HepG2 (cell line): ENCODE data around the gene NEGR1. TPM values are rescaled to one million over a fixed set of nuclear protein-coding genes. Genes with fewer than 3 reads are reported as not detected.

Experiments used
- ATAC-seq: fragments of 200-7000 bp; cut with Tn5 transposase; 3 replicates; pipeline ENCODE4 v1.9.1; 2020; ENCODE audit warnings: mild to moderate bottlenecking, moderate library complexity
- BruUV-seq: library from RNA; stranded (reverse); fragments of 400-500 nt; replicated peaks from 2 replicates; lab custom pipeline; 2021; lab: Mats Ljungman, UMichigan
- CTCF ChIA-PET: fragments of 300-600 bp; formaldehyde crosslinking; extraction: SDS; loops from one replicate; lab custom pipeline; 2021; ENCODE audit warnings: low total read pairs, inconsistent platforms, low intra/inter-chr PET ratio; lab: Yijun Ruan, JAX
- POLR2A ChIA-PET: fragments of 350-600 bp; sonication (Branson Sonifier 250); formaldehyde crosslinking; loops from one replicate; lab custom pipeline; 2020; ENCODE audit warnings: antibody characterized with exemption, inconsistent platforms; lab: Yijun Ruan, JAX
- DNase-seq: peaks from one replicate; pipeline ENCODE4 v3.0.0-alpha.2; 2015; ENCODE audit warnings: low spot score
- FAIRE-seq: peaks from 3 replicates; lab custom pipeline; 2011; peaks lifted over from hg19 to GRCh38; lab: Jason Lieb, UNC
- H2AFZ ChIP-seq: one replicate; pipeline ENCODE4 v1.6.1; 2011; ENCODE audit warnings: low read length, inconsistent platforms
- H3K27ac ChIP-seq: fragments of 300-600 bp; 3 replicates; pipeline ENCODE4 v1.8.0; 2011; ENCODE audit warnings: mixed run types, mild to moderate bottlenecking, mixed read lengths, low read length, inconsistent platforms; ENCODE audit not compliant: insufficient read depth; ENCODE audit errors: extremely low read length
- H3K27me3 ChIP-seq, 2 experiments: fragments of 200-600 bp in 1 of 2; 2 replicates in 1 of 2; 3 replicates in 1 of 2; pipeline versions ENCODE4 v1.6.0 to v1.8.0; 2011; ENCODE audit warnings: low read length in 2 of 2, mild to moderate bottlenecking in 2 of 2, moderate library complexity in 2 of 2, inconsistent platforms in 1 of 2; ENCODE audit not compliant: insufficient read depth in 2 of 2, control insufficient read depth in 1 of 2
- H3K36me3 ChIP-seq, 2 experiments: fragments of 200-600 bp in 1 of 2; replicated peaks in 1 of 2; 2 replicates in 1 of 2; 3 replicates in 1 of 2; pipeline versions ENCODE4 v1.5.1 to v1.8.0; 2011; ENCODE audit warnings: low read length in 2 of 2, inconsistent platforms in 1 of 2; ENCODE audit not compliant: insufficient read depth in 2 of 2, control insufficient read depth in 1 of 2
- H3K4me1 ChIP-seq: 2 replicates; pipeline ENCODE4 v1.5.1; 2012; ENCODE audit warnings: low read length, inconsistent platforms; ENCODE audit not compliant: insufficient read depth
- H3K4me2 ChIP-seq: 2 replicates; pipeline ENCODE4 v1.6.0; 2011; ENCODE audit warnings: low read depth, low read length, inconsistent platforms
- H3K4me3 ChIP-seq, 3 experiments: fragments of 200-600 bp in 1 of 3; sonication (generic), shearing (Covaris generic) in 1 of 3; replicated peaks in 1 of 3; 2 replicates each; pipeline ENCODE4 v1.5.1; 2011 to 2016; ENCODE audit warnings: low read length in 3 of 3, inconsistent platforms in 2 of 3, low read depth in 2 of 3, mild to moderate bottlenecking in 2 of 3, control low read depth in 1 of 3, mixed read lengths in 1 of 3; ENCODE audit not compliant: insufficient read depth in 1 of 3
- H3K79me2 ChIP-seq: one replicate; pipeline ENCODE4 v1.6.1; 2011; ENCODE audit warnings: low read length, inconsistent platforms; ENCODE audit not compliant: insufficient read depth
- H3K9ac ChIP-seq: 2 replicates; pipeline ENCODE4 v1.6.0; 2011; ENCODE audit warnings: mild to moderate bottlenecking, low read depth, low read length, inconsistent platforms; ENCODE audit not compliant: insufficient read depth
- H3K9me3 ChIP-seq: 2 replicates; pipeline ENCODE4 v1.5.1; 2012; ENCODE audit warnings: mild to moderate bottlenecking, low read length
- H4K20me1 ChIP-seq: 2 replicates; pipeline ENCODE4 v1.6.0; 2011; ENCODE audit warnings: inconsistent platforms, mild to moderate bottlenecking, low read length, moderate library complexity; ENCODE audit not compliant: insufficient read depth
- CBFB ChIP-seq: sonication (generic); formaldehyde crosslinking; IDR thresholded peaks from 2 replicates; pipeline ENCODE4 v1.4.0; 2020; ENCODE audit warnings: missing genetic modification reagents
- MEF2D ChIP-seq: sonication (generic); formaldehyde crosslinking; IDR thresholded peaks from 2 replicates; pipeline ENCODE4 v1.5.1; 2020; ENCODE audit warnings: mild to moderate bottlenecking, missing genetic modification reagents
- ONECUT2 ChIP-seq: sonication (generic); formaldehyde crosslinking; IDR thresholded peaks from 2 replicates; pipeline ENCODE4 v1.4.0; 2020; ENCODE audit warnings: missing genetic modification reagents
- U2AF2 ChIP-seq: fragments of 200-400 bp; formaldehyde crosslinking; IDR thresholded peaks from 2 replicates; pipeline ENCODE4 v1.6.1; 2017; ENCODE audit warnings: low read depth, mild to moderate bottlenecking, low read length
- ZMYM2 ChIP-seq: sonication (generic); formaldehyde crosslinking; IDR thresholded peaks from 2 replicates; pipeline ENCODE4 v1.8.0; 2022; ENCODE audit warnings: mild to moderate bottlenecking, missing genetic modification reagents
- ZNF441 ChIP-seq: sonication (generic); formaldehyde crosslinking; IDR thresholded peaks from 2 replicates; pipeline ENCODE4 v1.7.0; 2021; ENCODE audit warnings: missing genetic modification reagents, borderline replicate concordance
- ZNF562 ChIP-seq: sonication (generic); formaldehyde crosslinking; IDR thresholded peaks from 2 replicates; pipeline ENCODE4 v1.8.0; 2022; ENCODE audit warnings: missing genetic modification reagents, borderline replicate concordance
- ZNF589 ChIP-seq: sonication (generic); formaldehyde crosslinking; conservative IDR thresholded peaks from 2 replicates; pipeline ENCODE4 v1.8.0; 2022; ENCODE audit warnings: mild to moderate bottlenecking, moderate library complexity, missing genetic modification reagents
- ZNF672 ChIP-seq: sonication (generic); formaldehyde crosslinking; IDR thresholded peaks from 2 replicates; pipeline ENCODE4 v1.8.1; 2022; ENCODE audit warnings: missing genetic modification reagents
- WGBS: methylation state at CpG from one replicate; pipeline ENCODE4 v1.1.6; 2017; ENCODE audit warnings: low lambda C conversion rate; 5-methylcytosine and 5-hydroxymethylcytosine counted together
- in situ Hi-C: cut with HindIII; loops from 2 replicates; pipeline ENCODE4 v1.10.0; 2017; ENCODE audit warnings: low pct_unique_long_range_greater_than_20kb; ENCODE audit not compliant: extremely low pct_ligation_motif_present
- intact Hi-C: fragments of 100-400 bp; cut with micrococcal nuclease; formaldehyde crosslinking; loops from one replicate; pipeline ENCODE4 v1.10.0; 2022; ENCODE audit not compliant: unreplicated experiment
- polyA plus RNA-seq, 8 experiments: library from polyadenylated mRNA; depleted of rRNA in 3 of 8; stranded (reverse) in 7 of 8; unstranded in 1 of 8; fragments of >200 nt; fragmentation: Illumina TruSeq in 4 of 8; extraction: Trizol in 4 of 8; gene quantifications; 2 replicates each; pipeline versions ENCODE4 v1.2.1 to v1.2.3, GENCODE V29; 2011 to 2016; ENCODE audit warnings: low read depth in 4 of 8, missing spikeins in 1 of 8, mixed read lengths in 1 of 8; ENCODE audit not compliant: insufficient read depth in 1 of 8
- total RNA-seq, 5 experiments: library from RNA; depleted of rRNA; stranded (reverse); fragments of >200 nt; fragmentation: Illumina TruSeq; extraction: Trizol; gene quantifications; 2 replicates each; pipeline ENCODE4 v1.2.3, GENCODE V29; 2016; ENCODE audit warnings: low read depth in 1 of 5
- TF ChIP-seq, protein P1 (sequence below): sonication (generic); formaldehyde crosslinking; IDR thresholded peaks from 2 replicates; pipeline ENCODE4 v1.4.0; 2020; ENCODE audit warnings: missing genetic modification reagents, borderline replicate concordance
- TF ChIP-seq, protein P2 (sequence below): sonication (generic); formaldehyde crosslinking; conservative IDR thresholded peaks from 2 replicates; pipeline ENCODE4 v1.8.0; 2022; ENCODE audit warnings: low read depth, missing genetic modification reagents
- TF ChIP-seq, protein P3 (sequence below): fragments of 450-650 bp; IDR thresholded peaks from 2 replicates; pipeline ENCODE4 v1.6.1; 2017
- TF ChIP-seq, protein P4 (sequence below): sonication (generic); formaldehyde crosslinking; conservative IDR thresholded peaks from 2 replicates; pipeline ENCODE4 v1.5.0; 2020; ENCODE audit warnings: missing genetic modification reagents

Gene NEGR1
- total and polyA plus RNA-seq, 2 of the 13 experiments (the other 11 are each of a cell fraction or from before 2014, with no cell fraction given), result not detected

DNA sequence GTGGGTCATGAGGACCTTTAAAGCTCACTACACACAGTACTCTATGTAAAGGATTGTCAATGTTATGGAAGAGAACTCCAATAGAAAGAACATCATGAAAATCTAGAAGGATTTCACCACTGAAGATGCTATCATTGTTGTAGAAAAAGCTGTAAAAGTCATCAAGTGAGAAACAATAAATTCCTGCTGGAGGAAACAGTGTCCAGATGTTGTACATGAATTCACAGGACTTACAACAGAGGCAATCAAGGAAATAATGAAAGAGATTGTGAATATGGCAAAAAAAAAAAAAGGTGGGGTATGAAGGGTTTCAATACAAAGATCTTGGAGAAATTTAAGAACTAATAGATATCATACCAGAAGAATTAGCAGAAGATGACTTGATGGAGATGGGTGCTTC lies 846.4 kb downstream of the NEGR1 start:
- ChIA-PET POLR2A (no interaction called here), CTCF (no interaction called here)
- H2AFZ ChIP-seq, result no peak overlapping the region
- TF ChIP-seq ZNF589 (CRISPR knock-in tag) (no peak), CBFB (no peak), U2AF2 (no peak)
- TF ChIP-seq, protein P1, sequence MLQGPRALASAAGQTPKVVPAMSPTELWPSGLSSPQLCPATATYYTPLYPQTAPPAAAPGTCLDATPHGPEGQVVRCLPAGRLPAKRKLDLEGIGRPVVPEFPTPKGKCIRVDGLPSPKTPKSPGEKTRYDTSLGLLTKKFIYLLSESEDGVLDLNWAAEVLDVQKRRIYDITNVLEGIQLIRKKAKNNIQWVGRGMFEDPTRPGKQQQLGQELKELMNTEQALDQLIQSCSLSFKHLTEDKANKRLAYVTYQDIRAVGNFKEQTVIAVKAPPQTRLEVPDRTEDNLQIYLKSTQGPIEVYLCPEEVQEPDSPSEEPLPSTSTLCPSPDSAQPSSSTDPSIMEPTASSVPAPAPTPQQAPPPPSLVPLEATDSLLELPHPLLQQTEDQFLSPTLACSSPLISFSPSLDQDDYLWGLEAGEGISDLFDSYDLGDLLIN (CRISPR knock-in tag), result no peak
- H3K79me2 ChIP-seq, result no peaks in the 10 kb centered on the region
- H3K4me3 ChIP-seq, result no peak overlapping the region
- no peaks in the 10 kb centered on the region for H4K20me1 ChIP-seq
- no peaks in the 10 kb centered on the region for H3K4me1 ChIP-seq
- ATAC-seq (no peak), DNase-seq (no peak), FAIRE-seq (no peak)
- BruUV-seq, result no TSS peak
- H3K27me3 ChIP-seq, result no peaks in the 10 kb centered on the region
- H3K27ac ChIP-seq, result no peak overlapping the region
- intact Hi-C loops, result no loop called here
- no peaks in the 10 kb centered on the region for H3K36me3 ChIP-seq
- no peak overlapping the region for H3K9ac ChIP-seq
- H3K9me3 ChIP-seq, result peaks cover 24% of the 10 kb centered on the region; the same call in 1 of the 2 replicates
- in situ Hi-C loops, result no loop called here
- no peak overlapping the region for H3K4me2 ChIP-seq

DNA sequence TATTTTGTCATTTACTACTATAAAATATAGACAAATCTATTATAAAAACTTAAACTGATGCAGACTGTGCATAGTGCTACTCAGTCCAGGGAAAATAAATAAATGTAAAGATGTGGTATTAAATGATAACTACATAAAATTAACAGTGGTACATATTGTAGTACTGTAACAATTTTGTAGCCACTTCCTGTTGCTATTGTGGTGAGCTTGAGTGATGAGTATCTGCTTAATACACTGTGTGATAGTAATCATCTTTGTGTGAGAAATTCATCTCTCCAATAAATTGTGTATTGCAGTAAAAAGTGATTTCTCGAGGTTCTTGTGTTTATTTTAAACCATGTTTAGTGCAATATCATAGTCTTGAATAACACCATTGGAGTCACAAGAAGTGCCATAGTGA lies 848.1 kb downstream of the NEGR1 start:
- Histone ChIP-seq H3K27me3 (no peaks in the 10 kb centered on the region), H3K4me1 (no peaks in the 10 kb centered on the region), H3K4me3 (no peak overlapping the region), H2AFZ (no peak overlapping the region), H3K9me3 (peaks cover 19% of the 10 kb centered on the region; the same call in 1 of the 2 replicates), H3K79me2 (no peaks in the 10 kb centered on the region), H3K27ac (no peak overlapping the region), H4K20me1 (no peaks in the 10 kb centered on the region), H3K4me2 (no peak overlapping the region), H3K36me3 (no peaks in the 10 kb centered on the region), H3K9ac (no peak overlapping the region)
- intact Hi-C loops (no loop called here), in situ Hi-C loops (no loop called here)
- FAIRE-seq (no peak), DNase-seq (no peak), ATAC-seq (no peak)
- 0% methylated on average over 1 of the region's 1 CpG for WGBS
- ChIA-PET POLR2A (no interaction called here), CTCF (no interaction called here)
- BruUV-seq, result no TSS peak
- TF ChIP-seq, protein P2, sequence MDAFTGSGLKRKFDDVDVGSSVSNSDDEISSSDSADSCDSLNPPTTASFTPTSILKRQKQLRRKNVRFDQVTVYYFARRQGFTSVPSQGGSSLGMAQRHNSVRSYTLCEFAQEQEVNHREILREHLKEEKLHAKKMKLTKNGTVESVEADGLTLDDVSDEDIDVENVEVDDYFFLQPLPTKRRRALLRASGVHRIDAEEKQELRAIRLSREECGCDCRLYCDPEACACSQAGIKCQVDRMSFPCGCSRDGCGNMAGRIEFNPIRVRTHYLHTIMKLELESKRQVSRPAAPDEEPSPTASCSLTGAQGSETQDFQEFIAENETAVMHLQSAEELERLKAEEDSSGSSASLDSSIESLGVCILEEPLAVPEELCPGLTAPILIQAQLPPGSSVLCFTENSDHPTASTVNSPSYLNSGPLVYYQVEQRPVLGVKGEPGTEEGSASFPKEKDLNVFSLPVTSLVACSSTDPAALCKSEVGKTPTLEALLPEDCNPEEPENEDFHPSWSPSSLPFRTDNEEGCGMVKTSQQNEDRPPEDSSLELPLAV (CRISPR knock-in tag), result no peak
- no peak for TF ChIP-seq ZNF441 (CRISPR knock-in tag)
- no peak for TF ChIP-seq ZNF672 (CRISPR knock-in tag)
- TF ChIP-seq, protein P3, sequence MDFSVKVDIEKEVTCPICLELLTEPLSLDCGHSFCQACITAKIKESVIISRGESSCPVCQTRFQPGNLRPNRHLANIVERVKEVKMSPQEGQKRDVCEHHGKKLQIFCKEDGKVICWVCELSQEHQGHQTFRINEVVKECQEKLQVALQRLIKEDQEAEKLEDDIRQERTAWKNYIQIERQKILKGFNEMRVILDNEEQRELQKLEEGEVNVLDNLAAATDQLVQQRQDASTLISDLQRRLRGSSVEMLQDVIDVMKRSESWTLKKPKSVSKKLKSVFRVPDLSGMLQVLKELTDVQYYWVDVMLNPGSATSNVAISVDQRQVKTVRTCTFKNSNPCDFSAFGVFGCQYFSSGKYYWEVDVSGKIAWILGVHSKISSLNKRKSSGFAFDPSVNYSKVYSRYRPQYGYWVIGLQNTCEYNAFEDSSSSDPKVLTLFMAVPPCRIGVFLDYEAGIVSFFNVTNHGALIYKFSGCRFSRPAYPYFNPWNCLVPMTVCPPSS, result no peak
- TF ChIP-seq ZNF562 (CRISPR knock-in tag), result no peak
- no peak for TF ChIP-seq ZMYM2 (CRISPR knock-in tag)
- no peak for TF ChIP-seq ONECUT2
- TF ChIP-seq, protein P4, sequence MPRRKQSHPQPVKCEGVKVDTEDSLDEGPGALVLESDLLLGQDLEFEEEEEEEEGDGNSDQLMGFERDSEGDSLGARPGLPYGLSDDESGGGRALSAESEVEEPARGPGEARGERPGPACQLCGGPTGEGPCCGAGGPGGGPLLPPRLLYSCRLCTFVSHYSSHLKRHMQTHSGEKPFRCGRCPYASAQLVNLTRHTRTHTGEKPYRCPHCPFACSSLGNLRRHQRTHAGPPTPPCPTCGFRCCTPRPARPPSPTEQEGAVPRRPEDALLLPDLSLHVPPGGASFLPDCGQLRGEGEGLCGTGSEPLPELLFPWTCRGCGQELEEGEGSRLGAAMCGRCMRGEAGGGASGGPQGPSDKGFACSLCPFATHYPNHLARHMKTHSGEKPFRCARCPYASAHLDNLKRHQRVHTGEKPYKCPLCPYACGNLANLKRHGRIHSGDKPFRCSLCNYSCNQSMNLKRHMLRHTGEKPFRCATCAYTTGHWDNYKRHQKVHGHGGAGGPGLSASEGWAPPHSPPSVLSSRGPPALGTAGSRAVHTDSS (CRISPR knock-in tag), result no peak
- no peak for TF ChIP-seq MEF2D
